GM04504 (cell line): Measurements from ENCODE around the gene FCGR2B.
"Not testable (repeated sequence)": the region's sequence is repeated elsewhere in the genome, so short reads cannot be mapped to it uniquely, and the experiment has no call there.

Experiments used
- DNase-seq: peaks from one replicate; pipeline ENCODE4 v3.0.0-alpha.2; 2012; ENCODE audit warnings: low read depth

FCGR2B gene

GRCh38 chr1:161706113-161706481 lies 43.2 kb downstream of the FCGR2B start:
- peak; percentile 58 for DNase-seq

GRCh38 chr1:161706482-161707347 lies 43.8 kb downstream of the FCGR2B start, which contains the start of gene FCRLA:
Gene FCRLA (plus strand): TSS chr1:161707229. CDS start chr1:161707265, 36 bp downstream.
- DNase-seq, result peak; percentile 89

- no peak for DNase-seq
Measured at GRCh38 chr1:161707503-161707902, 44.6 kb downstream of the FCGR2B start.

- no peak for DNase-seq
Measured at GRCh38 chr1:161709373-161709772, 46.4 kb downstream of the FCGR2B start.

- DNase-seq, result no peak
Measured at GRCh38 chr1:161710560-161710959, 47.6 kb downstream of the FCGR2B start.

- no peak for DNase-seq
Measured at GRCh38 chr1:161718559-161719324, 55.8 kb downstream of the FCGR2B start.

- no peak for DNase-seq
Measured at GRCh38 chr1:161719325-161719611, 56.3 kb downstream of the FCGR2B start.

- no peak for DNase-seq
Measured at GRCh38 chr1:161720422-161720821, 57.5 kb downstream of the FCGR2B start.

GRCh38 chr1:161720956-161721737 lies 58.2 kb downstream of the FCGR2B start, which contains the start of gene FCRLB:
Gene FCRLB (plus strand): TSS chr1:161721544. CDS start chr1:161722673, 1,129 bp downstream.
- no peak for DNase-seq

GRCh38 chr1:161721738-161722343 lies 58.9 kb downstream of the FCGR2B start:
- DNase-seq, result peak; percentile 91

GRCh38 chr1:161722406-161722805 lies 59.5 kb downstream of the FCGR2B start:
- DNase-seq, result no peak

- DNase-seq, result no peak
Measured at GRCh38 chr1:161723459-161724141, 60.7 kb downstream of the FCGR2B start.

GRCh38 chr1:161725258-161725907 lies 62.4 kb downstream of the FCGR2B start:
- DNase-seq, result not testable (repeated sequence)

- no peak for DNase-seq
Measured at GRCh38 chr1:161725908-161726472, 63.0 kb downstream of the FCGR2B start.

GRCh38 chr1:161726473-161727255 lies 63.7 kb downstream of the FCGR2B start:
- peak; percentile 66 for DNase-seq

- peak; percentile 74 for DNase-seq
Measured at GRCh38 chr1:161727256-161727924, 64.4 kb downstream of the FCGR2B start.
